Measurements from ENCODE around the gene DNAJC5G. TPM values are rescaled to one million over a fixed set of nuclear protein-coding genes. Genes with fewer than 3 reads are reported as not detected.

The DNAJC5G gene
- total and polyA plus RNA-seq, 9 of the 15 experiments (the other 6 are each of a cell fraction or from before 2014, with no cell fraction given): not detected

GRCh38 chr2:27324720-27325119, 49.5 kb downstream of the DNAJC5G start:
- Histone ChIP-seq H3K27ac (ENCODE audit: extremely low read depth, low read depth, low read length) (no peak overlapping the region), H3K79me2 (ENCODE audit: control insufficient read depth, insufficient read depth, low read length) (peaks cover 32% of the 10 kb centered on the region), H3K9me3 (replicated peaks; ENCODE audit: control insufficient read depth, insufficient read depth, low read depth, low read length) (no peaks in the 10 kb centered on the region), H3K9me1 (ENCODE audit: control insufficient read depth, insufficient read depth, low read length) (no peaks in the 10 kb centered on the region), H3K27me3 (ENCODE audit: control insufficient read depth in 2 of 2, insufficient read depth in 2 of 2, low read length in 2 of 2) (no peaks in the 10 kb centered on the region), H2AFZ (ENCODE audit: low read depth, low read length) (no peak overlapping the region), H3K4me2 (ENCODE audit: insufficient read depth, low read length) (no peak overlapping the region), H3K9ac (ENCODE audit: insufficient read depth in 1 of 2, low read depth in 2 of 2, low read length in 2 of 2) (peak overlapping the region in 1 of 2 experiments; percentile 15; a peak in 1 of 4 replicates), H3K4me1 (replicated peaks in 1 of 2; ENCODE audit: control insufficient read depth in 2 of 2, insufficient read depth in 2 of 2, low read length in 2 of 2) (peaks cover 8 to 21% of the 10 kb centered on the region in 2 experiments; a peak in 4 of 5 replicates), H3K4me3 (no peak overlapping the region), H3K36me3 (ENCODE audit: control insufficient read depth, insufficient read depth, low read length) (peaks cover 46% of the 10 kb centered on the region), H4K20me1 (replicated peaks; ENCODE audit: control insufficient read depth, insufficient read depth, low read length) (no peaks in the 10 kb centered on the region)
- no TSS peak for BruUV-seq (replicated peaks)
- no peak for TF ChIP-seq BRD4 (IDR thresholded peaks at IDR 0.05)
- 0 out of 2 replicates have a peak, but pooled peaks have one; percentile 25 for TF ChIP-seq POLR2A (conservative IDR thresholded peaks at IDR 0.05)
- no peak for TF ChIP-seq NCOA1 (IDR thresholded peaks at IDR 0.05; ENCODE audit: low read depth)
- TF ChIP-seq ATF1 (CRISPR knock-in tag; IDR thresholded peaks at IDR 0.05): no peak
- TF ChIP-seq ATF1 (tag; IDR thresholded peaks at IDR 0.05): no peak
- TF ChIP-seq NR2C1 (IDR thresholded peaks at IDR 0.05): no peak
- no peak for TF ChIP-seq NR2C1 (tag; IDR thresholded peaks at IDR 0.05)
- TF ChIP-seq CEBPB (tag; IDR thresholded peaks at IDR 0.05): peak; percentile 35; the same call in 1 of the 2 replicates
- intact Hi-C loops (cut with micrococcal nuclease): no loop called here
- in situ Hi-C loops (cut with MboI): no loop called here
- WGBS (ENCODE audit: insufficient coverage, low coverage, missing lambda C conversion rate): 89% methylated on average over 5 of the region's 5 CpGs
- no peak for FAIRE-seq
- ATAC-seq: no peak
- CTCF ChIA-PET (ENCODE audit: low intra/inter-chr PET ratio): no interaction called here
- DNase-seq (ENCODE audit: extremely low read depth in 1 of 4, low spot score in 3 of 4): no peak
- POLR2A ChIA-PET: interaction anchor here (0.6 to 2.8 kb wide), 5 partner anchors 8 to 77 kb away, joined by 3 to 14 read pairs (median 4); no protein-coding TSS in a partner anchor

Other genes starting within 250 kb of the DNAJC5G start
Only the 7 nearest of the 27 such genes appear.
- 70.2 and 93.5 TPM in 2 replicates for gene ATRAID, start 63.4 kb upstream of the DNAJC5G start, total RNA-seq (2014; rRNA removed)
- 82.3 and 88.2 TPM in 2 replicates for gene ATRAID, start 63.4 kb upstream of the DNAJC5G start, total RNA-seq (2014; rRNA removed; fragmentation: Illumina TruSeq; extraction: Trizol)
- gene ATRAID, start 63.4 kb upstream of the DNAJC5G start, total RNA-seq (2015; rRNA removed; fragmentation: Illumina TruSeq; extraction: Trizol): 99.1 and 108 TPM in 2 replicates
- 75.4 and 78.7 TPM in 2 replicates for gene ATRAID, start 63.4 kb upstream of the DNAJC5G start, total RNA-seq (2021)
- gene ATRAID, start 63.4 kb upstream of the DNAJC5G start, polyA plus RNA-seq (2011; rRNA removed): 168 and 174 TPM in 2 replicates
- gene ATRAID, start 63.4 kb upstream of the DNAJC5G start, polyA plus RNA-seq (2014; fragmentation: Illumina TruSeq; extraction: Trizol): 104 and 134 TPM in 2 replicates
- 100 to 1,000 TPM; 122 to 187 TPM for gene ATRAID, start 63.4 kb upstream of the DNAJC5G start, polyA plus RNA-seq (2014; fragmentation: Nextera tagmentation; extraction: Ambion mirVana)
- 106 and 108 TPM in 2 replicates for gene ATRAID, start 63.4 kb upstream of the DNAJC5G start, polyA plus RNA-seq (2014; rRNA removed)
- gene SLC5A6, start 63.2 kb upstream of the DNAJC5G start, total RNA-seq (2014; rRNA removed): 90.6 and 121 TPM in 2 replicates
- gene SLC5A6, start 63.2 kb upstream of the DNAJC5G start, total RNA-seq (2014; rRNA removed; fragmentation: Illumina TruSeq; extraction: Trizol): 64.6 and 82.7 TPM in 2 replicates
- gene SLC5A6, start 63.2 kb upstream of the DNAJC5G start, total RNA-seq (2015; rRNA removed; fragmentation: Illumina TruSeq; extraction: Trizol): 107 and 112 TPM in 2 replicates
- 137 and 143 TPM in 2 replicates for gene SLC5A6, start 63.2 kb upstream of the DNAJC5G start, total RNA-seq (2021)
- 125 and 140 TPM in 2 replicates for gene SLC5A6, start 63.2 kb upstream of the DNAJC5G start, polyA plus RNA-seq (2011; rRNA removed)
- gene SLC5A6, start 63.2 kb upstream of the DNAJC5G start, polyA plus RNA-seq (2014; fragmentation: Illumina TruSeq; extraction: Trizol): 117 and 121 TPM in 2 replicates
- gene SLC5A6, start 63.2 kb upstream of the DNAJC5G start, polyA plus RNA-seq (2014; fragmentation: Nextera tagmentation; extraction: Ambion mirVana): 10 to 100 TPM; 32.6 to 92.7 TPM
- 120 and 126 TPM in 2 replicates for gene SLC5A6, start 63.2 kb upstream of the DNAJC5G start, polyA plus RNA-seq (2014; rRNA removed)
- gene CAD, start 58.1 kb upstream of the DNAJC5G start, total RNA-seq (2014; rRNA removed): 57.7 and 94.5 TPM in 2 replicates
- gene CAD, start 58.1 kb upstream of the DNAJC5G start, total RNA-seq (2014; rRNA removed; fragmentation: Illumina TruSeq; extraction: Trizol): 19.6 and 26.7 TPM in 2 replicates
- 33.7 and 35.7 TPM in 2 replicates for gene CAD, start 58.1 kb upstream of the DNAJC5G start, total RNA-seq (2015; rRNA removed; fragmentation: Illumina TruSeq; extraction: Trizol)
- 123 and 126 TPM in 2 replicates for gene CAD, start 58.1 kb upstream of the DNAJC5G start, total RNA-seq (2021)
- gene CAD, start 58.1 kb upstream of the DNAJC5G start, polyA plus RNA-seq (2011; rRNA removed): 27.9 and 69.2 TPM in 2 replicates
- 76.4 and 95.0 TPM in 2 replicates for gene CAD, start 58.1 kb upstream of the DNAJC5G start, polyA plus RNA-seq (2014; fragmentation: Illumina TruSeq; extraction: Trizol)
- gene CAD, start 58.1 kb upstream of the DNAJC5G start, polyA plus RNA-seq (2014; fragmentation: Nextera tagmentation; extraction: Ambion mirVana): 1 to 10 TPM; 7.5 to 8.8 TPM
- 54.5 and 60.7 TPM in 2 replicates for gene CAD, start 58.1 kb upstream of the DNAJC5G start, polyA plus RNA-seq (2014; rRNA removed)
- 0.68 and 2.4 TPM in 2 replicates for gene SLC30A3, start 12.4 kb upstream of the DNAJC5G start, total RNA-seq (2014; rRNA removed)
- gene SLC30A3, start 12.4 kb upstream of the DNAJC5G start, total RNA-seq (2014; rRNA removed; fragmentation: Illumina TruSeq; extraction: Trizol): 0.10 and 0.36 TPM in 2 replicates
- 0.41 and 0.58 TPM in 2 replicates for gene SLC30A3, start 12.4 kb upstream of the DNAJC5G start, total RNA-seq (2015; rRNA removed; fragmentation: Illumina TruSeq; extraction: Trizol)
- 2.0 and 2.2 TPM in 2 replicates for gene SLC30A3, start 12.4 kb upstream of the DNAJC5G start, total RNA-seq (2021)
- 1.2 and 3.1 TPM in 2 replicates for gene SLC30A3, start 12.4 kb upstream of the DNAJC5G start, polyA plus RNA-seq (2011; rRNA removed)
- 1.1 and 2.2 TPM in 2 replicates for gene SLC30A3, start 12.4 kb upstream of the DNAJC5G start, polyA plus RNA-seq (2014; fragmentation: Illumina TruSeq; extraction: Trizol)
- gene SLC30A3, start 12.4 kb upstream of the DNAJC5G start, polyA plus RNA-seq (2014; fragmentation: Nextera tagmentation; extraction: Ambion mirVana): under 1 TPM in 1 of 2 experiments, not detected in 1; 0.03 TPM
- gene SLC30A3, start 12.4 kb upstream of the DNAJC5G start, polyA plus RNA-seq (2014; rRNA removed): 2.3 and 2.7 TPM in 2 replicates
- not detected in 2 replicates for gene TRIM54, start 7.0 kb downstream of the DNAJC5G start, total RNA-seq (2014; rRNA removed)
- gene TRIM54, start 7.0 kb downstream of the DNAJC5G start, total RNA-seq (2014; rRNA removed; fragmentation: Illumina TruSeq; extraction: Trizol): not detected in 2 replicates
- not detected in 2 replicates for gene TRIM54, start 7.0 kb downstream of the DNAJC5G start, total RNA-seq (2015; rRNA removed; fragmentation: Illumina TruSeq; extraction: Trizol)
- gene TRIM54, start 7.0 kb downstream of the DNAJC5G start, total RNA-seq (2021): not detected in 2 replicates
- not detected in 2 replicates for gene TRIM54, start 7.0 kb downstream of the DNAJC5G start, polyA plus RNA-seq (2011; rRNA removed)
- gene TRIM54, start 7.0 kb downstream of the DNAJC5G start, polyA plus RNA-seq (2014; fragmentation: Illumina TruSeq; extraction: Trizol): not detected in 2 replicates
- gene TRIM54, start 7.0 kb downstream of the DNAJC5G start, polyA plus RNA-seq (2014; fragmentation: Nextera tagmentation; extraction: Ambion mirVana): not detected
- not detected in 2 replicates for gene TRIM54, start 7.0 kb downstream of the DNAJC5G start, polyA plus RNA-seq (2014; rRNA removed)
- 2.7 and 2.8 TPM in 2 replicates for gene UCN, start 33.0 kb downstream of the DNAJC5G start, total RNA-seq (2014; rRNA removed)
- 0.25 TPM in 1 of 2 replicates, not detected in the other for gene UCN, start 33.0 kb downstream of the DNAJC5G start, total RNA-seq (2014; rRNA removed; fragmentation: Illumina TruSeq; extraction: Trizol)
- 0.64 and 0.65 TPM in 2 replicates for gene UCN, start 33.0 kb downstream of the DNAJC5G start, total RNA-seq (2015; rRNA removed; fragmentation: Illumina TruSeq; extraction: Trizol)
- gene UCN, start 33.0 kb downstream of the DNAJC5G start, total RNA-seq (2021): 2.2 and 2.6 TPM in 2 replicates
- 0.43 and 0.53 TPM in 2 replicates for gene UCN, start 33.0 kb downstream of the DNAJC5G start, polyA plus RNA-seq (2011; rRNA removed)
- gene UCN, start 33.0 kb downstream of the DNAJC5G start, polyA plus RNA-seq (2014; fragmentation: Illumina TruSeq; extraction: Trizol): 0.30 and 0.39 TPM in 2 replicates
- gene UCN, start 33.0 kb downstream of the DNAJC5G start, polyA plus RNA-seq (2014; fragmentation: Nextera tagmentation; extraction: Ambion mirVana): under 1 TPM; 0.10 to 0.28 TPM
- 0.96 and 1.5 TPM in 2 replicates for gene UCN, start 33.0 kb downstream of the DNAJC5G start, polyA plus RNA-seq (2014; rRNA removed)
- 54.7 and 74.5 TPM in 2 replicates for gene MPV17, start 47.7 kb downstream of the DNAJC5G start, total RNA-seq (2014; rRNA removed)
- gene MPV17, start 47.7 kb downstream of the DNAJC5G start, total RNA-seq (2014; rRNA removed; fragmentation: Illumina TruSeq; extraction: Trizol): 60.4 and 69.2 TPM in 2 replicates
- 70.2 and 70.9 TPM in 2 replicates for gene MPV17, start 47.7 kb downstream of the DNAJC5G start, total RNA-seq (2015; rRNA removed; fragmentation: Illumina TruSeq; extraction: Trizol)
- gene MPV17, start 47.7 kb downstream of the DNAJC5G start, total RNA-seq (2021): 66.8 and 71.2 TPM in 2 replicates
- gene MPV17, start 47.7 kb downstream of the DNAJC5G start, polyA plus RNA-seq (2011; rRNA removed): 140 and 144 TPM in 2 replicates
- 107 and 134 TPM in 2 replicates for gene MPV17, start 47.7 kb downstream of the DNAJC5G start, polyA plus RNA-seq (2014; fragmentation: Illumina TruSeq; extraction: Trizol)
- 10 to 100 TPM; 69.8 to 81.8 TPM for gene MPV17, start 47.7 kb downstream of the DNAJC5G start, polyA plus RNA-seq (2014; fragmentation: Nextera tagmentation; extraction: Ambion mirVana)
- gene MPV17, start 47.7 kb downstream of the DNAJC5G start, polyA plus RNA-seq (2014; rRNA removed): 65.3 and 67.2 TPM in 2 replicates

All from K562 (cell line).